Calu3 (cell line): ENCODE data around the gene MAML1. TPM values are rescaled to one million over a fixed set of nuclear protein-coding genes. Genes with fewer than 3 reads are reported as not detected.

Experiments used
- BruUV-seq: library from RNA; stranded (reverse); fragments of 400-500 nt; replicated peaks from 2 replicates; lab custom pipeline; 2021; lab: Mats Ljungman, UMichigan
- CTCF ChIA-PET: fragments of 300-600 bp; sonication (Branson Sonifier 250); formaldehyde crosslinking; loops from one replicate; lab custom pipeline; 2022; ENCODE audit warnings: antibody characterized with exemption; lab: Charles Lee
- DNase-seq: peaks from one replicate; pipeline ENCODE4 v3.0.0; 2022
- H3K27ac Mint-ChIP-seq: one replicate; pipeline ENCODE4 v1.8.0; 2022; ENCODE audit warnings: mixed read lengths; ENCODE audit not compliant: unreplicated experiment
- H3K27me3 Mint-ChIP-seq: one replicate; pipeline ENCODE4 v1.8.0; 2022; ENCODE audit warnings: mixed read lengths; ENCODE audit not compliant: unreplicated experiment
- H3K36me3 Mint-ChIP-seq: one replicate; pipeline ENCODE4 v1.8.0; 2022; ENCODE audit warnings: mild to moderate bottlenecking, moderate library complexity, mixed read lengths; ENCODE audit not compliant: insufficient read depth, unreplicated experiment
- H3K4me1 Mint-ChIP-seq: one replicate; pipeline ENCODE4 v1.8.0; 2022; ENCODE audit warnings: mild to moderate bottlenecking, low read depth, mixed read lengths; ENCODE audit not compliant: unreplicated experiment
- H3K4me3 Mint-ChIP-seq: one replicate; pipeline ENCODE4 v1.8.0; 2022; ENCODE audit warnings: mild to moderate bottlenecking, low read depth, moderate library complexity, mixed read lengths; ENCODE audit not compliant: unreplicated experiment
- H3K9me3 Mint-ChIP-seq: one replicate; pipeline ENCODE4 v1.8.0; 2022; ENCODE audit warnings: low read depth, mixed read lengths; ENCODE audit not compliant: unreplicated experiment
- intact Hi-C: fragments of 100-400 bp; cut with micrococcal nuclease; formaldehyde crosslinking; loops from one replicate; pipeline ENCODE4 v1.10.0; 2022; ENCODE audit not compliant: unreplicated experiment
- total RNA-seq: library from RNA; stranded (reverse); gene quantifications from 2 replicates; pipeline ENCODE4 v1.2.3, GENCODE V29; 2022
- TF ChIP-seq, protein P1 (sequence below): fragments of 200-600 bp; IDR thresholded peaks from one replicate; pipeline ENCODE4 v1.8.0; 2022; ENCODE audit warnings: antibody characterized with exemption; ENCODE audit not compliant: unreplicated experiment

Gene MAML1
- total RNA-seq, 1 experiment from 2014 or later: 38.5 TPM

DNA sequence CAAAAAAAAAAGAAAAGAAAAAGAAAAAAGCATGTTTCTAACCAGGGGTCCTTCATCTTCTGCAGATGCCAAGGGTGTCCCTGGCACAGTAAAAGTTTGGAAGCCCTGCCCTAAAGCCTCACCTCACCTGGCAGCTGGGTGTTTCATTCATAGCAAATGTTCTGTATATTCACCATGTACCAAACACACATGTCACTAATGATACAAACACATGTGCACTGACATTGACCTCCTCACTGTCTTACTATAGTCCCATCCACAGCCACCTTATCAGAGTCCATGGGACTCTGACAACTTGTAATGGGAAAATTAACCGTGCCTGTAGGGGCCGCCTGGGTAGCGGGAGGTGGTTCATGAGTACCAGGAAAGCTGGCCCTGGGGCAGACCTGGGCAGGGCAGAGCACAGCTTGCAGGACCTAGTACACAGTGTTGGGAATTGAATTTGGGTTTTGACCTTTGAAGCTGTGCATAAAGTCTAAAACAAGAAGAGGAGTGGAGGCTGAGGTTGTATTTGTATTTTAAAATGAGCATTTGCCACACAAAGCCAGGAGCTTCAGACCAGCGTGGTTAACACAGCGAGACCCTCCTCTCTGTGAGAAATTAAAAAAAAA lies 80.5 kb downstream of the MAML1 start:
- H3K4me1 Mint-ChIP-seq: peaks cover 7% of the 10 kb centered on the region
- H3K9me3 Mint-ChIP-seq: no peaks in the 10 kb centered on the region
- H3K4me3 Mint-ChIP-seq: no peak overlapping the region
- CTCF ChIA-PET: interaction anchor here (0.6 kb wide), 1 partner anchor 887 kb away, joined by 5 read pairs; no protein-coding TSS in a partner anchor
- no peak for DNase-seq
- no peaks in the 10 kb centered on the region for H3K27me3 Mint-ChIP-seq
- intact Hi-C loops: no loop called here
- BruUV-seq: no TSS peak
- H3K27ac Mint-ChIP-seq: no peak overlapping the region
- TF ChIP-seq, protein P1, sequence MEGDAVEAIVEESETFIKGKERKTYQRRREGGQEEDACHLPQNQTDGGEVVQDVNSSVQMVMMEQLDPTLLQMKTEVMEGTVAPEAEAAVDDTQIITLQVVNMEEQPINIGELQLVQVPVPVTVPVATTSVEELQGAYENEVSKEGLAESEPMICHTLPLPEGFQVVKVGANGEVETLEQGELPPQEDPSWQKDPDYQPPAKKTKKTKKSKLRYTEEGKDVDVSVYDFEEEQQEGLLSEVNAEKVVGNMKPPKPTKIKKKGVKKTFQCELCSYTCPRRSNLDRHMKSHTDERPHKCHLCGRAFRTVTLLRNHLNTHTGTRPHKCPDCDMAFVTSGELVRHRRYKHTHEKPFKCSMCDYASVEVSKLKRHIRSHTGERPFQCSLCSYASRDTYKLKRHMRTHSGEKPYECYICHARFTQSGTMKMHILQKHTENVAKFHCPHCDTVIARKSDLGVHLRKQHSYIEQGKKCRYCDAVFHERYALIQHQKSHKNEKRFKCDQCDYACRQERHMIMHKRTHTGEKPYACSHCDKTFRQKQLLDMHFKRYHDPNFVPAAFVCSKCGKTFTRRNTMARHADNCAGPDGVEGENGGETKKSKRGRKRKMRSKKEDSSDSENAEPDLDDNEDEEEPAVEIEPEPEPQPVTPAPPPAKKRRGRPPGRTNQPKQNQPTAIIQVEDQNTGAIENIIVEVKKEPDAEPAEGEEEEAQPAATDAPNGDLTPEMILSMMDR: no peak
- peaks cover 78% of the 10 kb centered on the region for H3K36me3 Mint-ChIP-seq

GRCh38 chr5:179814090-179814489 lies 81.5 kb downstream of the MAML1 start:
- no peak overlapping the region for H3K4me3 Mint-ChIP-seq
- H3K27me3 Mint-ChIP-seq: no peaks in the 10 kb centered on the region
- no peak for DNase-seq
- no TSS peak for BruUV-seq
- H3K27ac Mint-ChIP-seq: no peak overlapping the region
- TF ChIP-seq, protein P1: no peak
- intact Hi-C loops: no loop called here
- peaks cover 14% of the 10 kb centered on the region for H3K4me1 Mint-ChIP-seq
- CTCF ChIA-PET: no interaction called here
- H3K9me3 Mint-ChIP-seq: no peaks in the 10 kb centered on the region
- peaks cover 82% of the 10 kb centered on the region for H3K36me3 Mint-ChIP-seq

- H3K4me1 Mint-ChIP-seq: peaks cover 24% of the 10 kb centered on the region
- no peak overlapping the region for H3K4me3 Mint-ChIP-seq
- H3K36me3 Mint-ChIP-seq: peaks cover 87% of the 10 kb centered on the region
- BruUV-seq: no TSS peak
- DNase-seq: no peak
- H3K27ac Mint-ChIP-seq: peak overlapping the region; percentile 50
- TF ChIP-seq, protein P1: no peak
- CTCF ChIA-PET: interaction anchor here (1.1 kb wide), 1 partner anchor 7 kb away, joined by 3 read pairs; no protein-coding TSS in a partner anchor
- H3K27me3 Mint-ChIP-seq: no peaks in the 10 kb centered on the region
- intact Hi-C loops: no loop called here
- no peaks in the 10 kb centered on the region for H3K9me3 Mint-ChIP-seq
Measured at GRCh38 chr5:179815491-179816249, 83.0 kb downstream of the MAML1 start.

DNA sequence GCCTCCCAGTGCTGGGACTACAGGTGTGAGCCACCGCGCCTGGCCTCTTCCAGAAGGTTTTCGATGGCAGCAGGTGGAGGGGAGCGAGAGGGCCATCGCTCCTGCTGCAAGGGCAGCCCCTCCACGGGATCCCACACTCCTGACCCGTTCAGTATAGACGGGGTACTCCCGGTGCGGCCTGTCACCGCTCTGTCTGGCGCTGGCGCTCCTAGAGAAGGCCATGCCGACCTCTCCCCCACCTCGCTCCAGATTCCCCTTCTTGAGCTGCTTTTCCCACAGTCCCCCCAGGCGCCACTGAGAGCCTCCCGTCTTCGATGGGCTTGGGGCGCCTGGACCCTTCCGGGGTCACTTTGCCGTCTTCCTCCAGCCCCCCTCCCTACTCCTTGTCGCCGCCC lies 83.8 kb downstream of the MAML1 start:
- DNase-seq: no peak
- no peak overlapping the region for H3K4me3 Mint-ChIP-seq
- no TSS peak for BruUV-seq
- TF ChIP-seq, protein P1: no peak
- H3K9me3 Mint-ChIP-seq: no peaks in the 10 kb centered on the region
- peaks cover 87% of the 10 kb centered on the region for H3K36me3 Mint-ChIP-seq
- intact Hi-C loops: no loop called here
- no peaks in the 10 kb centered on the region for H3K27me3 Mint-ChIP-seq
- peaks cover 24% of the 10 kb centered on the region for H3K4me1 Mint-ChIP-seq
- H3K27ac Mint-ChIP-seq: no peak overlapping the region
- CTCF ChIA-PET: interaction anchor here (1.1 kb wide), 1 partner anchor 8 kb away, joined by 3 read pairs; no protein-coding TSS in a partner anchor
